ENCODE measurements around the gene DEGS2.

The DEGS2 gene

DNA sequence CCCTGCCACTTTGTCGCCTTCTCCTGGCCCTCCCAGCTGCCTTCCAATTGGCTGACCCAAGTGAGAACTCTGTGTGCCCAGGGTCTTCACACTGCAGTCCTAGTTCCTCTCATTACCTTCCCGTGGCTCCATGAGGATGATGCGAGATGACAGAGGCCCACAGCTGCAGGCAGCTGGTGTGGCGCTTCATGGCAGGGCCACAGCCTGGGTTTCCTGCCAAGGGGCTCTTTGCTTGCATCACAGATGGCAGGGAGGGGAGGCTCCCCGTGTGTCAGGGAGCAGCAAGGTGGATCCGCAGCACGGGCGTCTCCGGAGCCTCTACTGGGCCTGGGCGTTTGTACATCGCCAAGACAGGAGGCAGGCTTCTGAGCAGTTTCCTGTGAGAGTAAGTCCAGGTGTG lies 28.9 kb downstream of the DEGS2 start:
- no peak for DNase-seq

DNA sequence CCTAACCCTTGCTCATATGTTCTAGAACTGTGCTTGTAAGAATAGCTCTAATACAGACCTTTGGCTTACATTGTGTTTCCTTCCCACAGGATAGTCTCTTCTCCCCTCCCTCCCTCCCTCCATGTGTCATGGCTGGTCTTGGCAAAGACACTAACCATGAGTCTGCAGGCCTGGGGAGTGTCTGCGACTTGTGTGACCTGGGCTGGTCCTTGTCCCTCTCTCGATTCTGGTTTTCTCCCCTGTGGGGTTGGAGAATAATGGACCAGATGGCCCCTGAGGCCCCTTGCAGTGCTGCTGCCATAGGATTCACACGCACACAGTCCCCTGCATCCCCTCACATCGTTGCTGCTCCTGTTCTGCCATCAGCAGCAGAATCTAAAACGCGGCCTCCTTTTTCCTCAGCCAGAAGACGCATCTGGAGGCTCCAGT lies 30.3 kb downstream of the DEGS2 start:
- no peak for DNase-seq

DNA sequence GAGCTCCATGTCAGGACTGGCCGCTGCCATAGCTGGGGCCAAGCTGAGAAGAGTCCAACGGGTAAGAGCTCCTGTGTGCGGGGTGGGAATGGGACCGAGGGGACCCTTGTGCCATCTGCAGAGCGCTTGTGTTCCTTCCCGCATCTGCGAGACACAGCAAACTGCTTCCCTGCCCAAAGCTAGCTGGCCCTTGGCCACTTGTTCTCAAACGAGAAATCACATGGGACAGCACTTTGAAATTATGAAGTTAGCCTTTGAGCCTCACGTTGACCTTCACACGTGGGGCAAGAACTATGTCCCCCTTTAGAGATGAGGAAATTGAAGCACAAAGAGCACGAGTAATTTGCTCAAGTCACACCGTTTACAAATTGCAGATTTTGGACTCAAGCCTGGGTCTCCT lies 30.8 kb downstream of the DEGS2 start:
- no peak for DNase-seq

DNA sequence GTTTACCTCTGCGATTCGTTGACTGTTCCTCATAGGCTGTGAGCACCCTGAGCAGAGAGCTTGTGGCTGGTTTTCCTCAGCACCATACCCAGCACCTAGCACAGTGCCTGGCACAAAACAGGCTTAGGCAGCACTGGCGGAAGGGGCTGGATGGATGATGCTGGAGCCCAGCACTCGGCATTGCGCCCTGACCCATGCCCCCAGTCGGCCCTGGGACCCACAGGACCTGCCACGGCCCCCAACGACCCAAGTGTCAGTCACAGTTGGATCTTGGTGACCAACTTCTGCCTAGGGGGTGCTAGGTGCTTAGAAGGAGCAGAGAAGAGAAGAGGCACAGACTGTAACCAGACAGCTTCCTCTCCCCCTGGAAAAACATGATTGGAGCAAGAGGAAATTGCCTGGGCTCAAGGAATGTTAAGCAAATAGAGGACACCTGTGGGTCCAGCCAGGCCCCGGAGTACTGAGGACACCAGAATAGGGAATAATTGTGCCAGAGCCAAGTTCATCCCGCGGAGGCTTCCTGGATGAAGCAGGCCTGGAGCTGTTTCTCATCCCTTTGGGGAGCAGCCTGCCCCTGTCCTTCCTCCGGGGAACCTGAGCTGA lies 31.5 kb downstream of the DEGS2 start:
- DNase-seq: no peak

DNA sequence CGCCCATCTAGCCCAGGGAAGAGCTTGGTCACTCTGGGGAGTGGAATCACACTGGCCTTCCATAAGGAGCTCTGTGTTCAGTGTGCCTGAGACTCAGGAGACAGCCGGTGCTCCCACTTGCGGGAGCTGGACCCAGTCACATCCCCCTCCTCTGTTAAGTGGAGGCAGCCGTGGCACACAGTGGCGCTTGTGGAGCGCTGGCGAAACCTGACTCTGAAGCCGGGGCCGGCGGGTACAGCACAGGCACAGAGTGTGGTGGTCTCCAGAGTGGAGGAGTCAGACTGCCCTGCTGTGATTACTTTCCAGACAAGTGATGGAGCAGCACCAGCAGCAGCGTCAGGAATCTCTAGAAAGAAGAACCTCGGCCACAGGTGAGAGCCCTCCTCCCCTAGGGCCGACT lies 33.0 kb downstream of the DEGS2 start:
- DNase-seq: no peak

DNA sequence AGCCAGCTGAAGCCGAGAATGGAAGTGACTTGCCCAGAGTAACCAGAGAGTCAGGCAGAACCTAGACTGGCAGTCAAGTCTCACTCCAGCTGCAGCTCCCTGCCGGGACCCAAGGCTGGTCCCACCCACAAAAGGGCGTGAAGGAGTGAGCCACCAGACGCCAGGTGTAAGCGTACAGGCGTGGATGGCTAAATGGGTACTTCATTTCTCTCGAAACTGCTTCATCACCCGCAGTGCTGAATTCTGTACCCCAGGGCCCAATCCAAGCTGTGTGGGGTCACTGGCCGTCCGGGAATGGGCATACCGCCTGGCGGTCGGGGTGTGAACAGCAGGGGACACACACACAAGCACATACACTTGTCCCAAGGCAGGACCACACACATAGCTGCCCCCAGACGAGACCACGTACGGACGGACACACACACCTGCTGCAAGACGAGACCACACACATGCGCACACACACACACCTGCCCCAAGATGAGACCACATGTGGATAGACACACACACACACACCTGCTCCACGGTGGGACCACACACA lies 34.8 kb downstream of the DEGS2 start:
- DNase-seq: no peak

DNA sequence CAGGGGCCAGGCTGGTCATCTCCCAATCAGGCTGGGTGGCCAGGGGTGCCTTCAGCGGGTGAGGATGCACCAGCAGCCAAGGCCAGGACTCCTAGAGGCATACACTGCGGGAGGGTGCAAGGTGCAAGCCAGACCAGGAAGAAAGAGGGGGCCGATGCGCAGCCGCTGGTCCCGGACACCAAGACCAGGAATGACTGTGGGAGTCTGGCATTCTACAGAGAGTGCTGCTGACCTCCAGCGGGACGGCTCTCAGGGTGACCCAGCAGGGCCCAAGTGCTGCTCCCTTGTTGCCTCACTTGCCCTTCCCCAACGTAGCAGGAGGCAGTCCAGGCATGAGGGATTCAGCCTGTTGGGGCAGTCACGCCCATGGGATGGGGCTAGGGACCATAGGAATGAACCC lies 35.8 kb downstream of the DEGS2 start:
- DNase-seq: no peak

DNA sequence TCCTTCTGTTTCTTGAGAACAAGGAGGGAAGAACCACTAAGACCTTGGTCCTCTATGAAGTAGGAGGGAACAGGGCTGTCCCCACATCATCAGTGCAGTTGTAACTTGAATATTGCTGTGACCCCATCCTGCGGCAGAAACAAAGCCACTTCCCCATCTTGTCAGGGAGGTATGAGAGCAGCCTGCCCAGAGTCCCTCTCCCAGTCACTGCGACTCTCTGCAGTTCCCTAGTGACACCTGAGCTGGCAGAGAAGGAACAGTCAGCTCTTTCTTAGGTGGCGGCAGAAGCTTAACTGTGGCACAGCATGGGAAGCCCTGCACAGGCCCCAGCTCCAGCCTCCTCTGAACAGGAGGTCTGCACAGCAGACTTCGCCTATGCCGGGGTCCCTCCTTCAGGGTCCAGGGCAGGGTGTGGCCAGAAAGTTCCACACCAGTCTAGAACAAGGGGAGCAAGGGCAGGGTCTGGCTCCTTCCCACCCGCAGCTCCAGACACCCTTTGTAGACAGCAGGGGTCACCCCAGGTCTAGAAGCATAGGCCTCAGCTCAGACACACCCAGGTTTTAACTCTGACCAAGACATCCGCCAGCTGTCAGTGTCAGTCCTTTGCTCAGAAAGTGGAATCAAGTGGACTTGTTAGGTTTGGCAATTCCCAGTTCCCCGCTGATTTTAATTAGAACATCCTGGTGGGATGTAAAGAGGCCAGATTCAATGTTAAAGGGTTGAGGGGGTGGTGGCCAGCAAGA lies 36.8 kb downstream of the DEGS2 start:
- no peak for DNase-seq

DNA sequence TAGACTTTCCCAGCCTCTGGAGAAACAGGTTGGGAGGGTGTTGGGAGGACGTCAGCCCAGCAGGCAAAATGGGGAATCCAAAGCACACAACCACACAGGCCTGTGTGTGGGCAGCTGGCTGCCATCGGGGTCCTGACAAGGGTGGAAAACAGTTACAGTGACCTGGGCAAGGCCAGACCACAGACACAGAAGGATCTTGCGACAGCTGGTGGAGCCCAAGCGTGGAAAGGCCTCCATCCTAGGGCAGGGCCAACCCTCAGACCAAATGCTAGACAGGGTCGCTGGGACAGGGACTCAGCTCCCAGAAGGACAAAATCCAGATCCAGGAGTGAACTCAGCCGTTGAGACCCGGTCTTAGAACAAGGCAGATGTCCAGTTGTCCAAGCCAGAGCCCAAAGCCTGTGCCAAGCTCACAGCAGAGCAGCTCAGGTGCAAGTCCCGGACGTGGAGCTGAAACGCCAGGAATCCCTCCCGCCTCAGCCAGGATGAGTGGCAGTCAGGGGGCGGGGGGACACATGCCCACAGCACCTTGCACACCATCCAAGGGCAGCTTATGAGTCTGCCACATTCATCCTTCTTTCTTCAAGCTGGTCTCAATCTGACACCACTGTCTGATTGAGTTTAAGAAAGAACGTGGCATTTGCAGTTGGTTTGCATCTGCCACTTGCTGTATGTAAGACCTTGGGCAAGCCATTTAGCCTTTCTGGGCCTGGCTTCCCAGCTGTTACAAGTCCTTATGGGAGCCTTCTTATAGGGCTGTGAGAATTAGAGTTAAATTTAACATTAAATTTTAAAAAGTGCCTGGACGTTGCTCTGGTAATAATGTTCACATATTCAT lies 37.6 kb downstream of the DEGS2 start:
- DNase-seq: no peak

DNA sequence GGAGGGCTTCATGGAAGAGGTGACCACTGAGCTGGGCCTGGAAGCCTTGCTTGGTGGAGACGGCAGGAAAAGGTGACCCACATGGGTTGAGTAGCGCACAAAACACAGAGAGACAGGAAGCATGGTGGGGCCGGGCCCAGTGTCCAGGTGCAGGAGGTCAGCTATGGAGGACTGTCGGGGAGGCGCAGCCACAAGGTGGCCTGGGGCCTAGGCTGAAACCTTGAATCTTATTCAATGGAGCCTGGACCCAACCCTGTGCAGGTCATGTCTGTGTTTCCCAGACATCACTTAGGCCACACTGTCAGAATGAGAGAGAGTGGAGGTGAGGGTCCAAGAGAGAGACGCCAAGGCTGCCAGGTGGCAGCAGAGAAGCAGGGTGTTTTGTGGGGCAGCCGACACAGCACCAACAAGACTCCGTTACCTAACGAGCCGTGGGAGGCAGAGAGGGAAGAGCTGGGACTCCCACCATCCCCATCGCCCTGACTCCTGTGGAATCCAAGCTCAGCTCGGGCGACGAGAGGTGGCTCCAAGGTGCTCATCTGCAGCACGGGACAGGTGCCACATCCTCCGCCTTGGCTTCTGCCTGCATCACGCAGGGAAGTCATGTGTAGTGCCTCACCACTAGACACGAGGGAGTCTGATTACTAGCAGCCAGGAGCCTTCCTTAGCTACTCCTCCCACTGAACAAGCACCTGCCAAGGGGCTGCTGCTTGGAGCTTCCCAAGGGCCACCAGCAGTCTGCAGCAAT lies 38.7 kb downstream of the DEGS2 start:
- DNase-seq: no peak

DNA sequence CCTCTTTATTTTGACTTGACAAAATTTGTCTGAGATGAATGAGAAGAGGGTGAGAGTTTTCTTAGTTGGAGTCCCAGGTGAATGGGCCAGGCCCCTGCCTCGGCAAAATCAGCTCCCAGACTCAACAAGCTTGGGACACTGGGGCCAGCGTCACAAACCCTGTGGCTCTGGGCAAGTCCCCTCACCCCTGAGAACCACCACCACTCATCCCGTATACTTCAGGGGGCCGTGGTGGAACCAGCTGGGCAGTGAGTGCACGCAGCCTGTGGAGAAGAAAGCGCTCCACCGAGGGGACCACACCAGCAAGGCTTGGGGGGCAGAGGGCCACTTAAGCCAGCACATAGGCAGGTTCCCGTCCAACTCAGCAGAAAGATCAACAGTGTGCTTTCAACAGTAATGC lies 40.2 kb downstream of the DEGS2 start:
- DNase-seq: no peak

DNA sequence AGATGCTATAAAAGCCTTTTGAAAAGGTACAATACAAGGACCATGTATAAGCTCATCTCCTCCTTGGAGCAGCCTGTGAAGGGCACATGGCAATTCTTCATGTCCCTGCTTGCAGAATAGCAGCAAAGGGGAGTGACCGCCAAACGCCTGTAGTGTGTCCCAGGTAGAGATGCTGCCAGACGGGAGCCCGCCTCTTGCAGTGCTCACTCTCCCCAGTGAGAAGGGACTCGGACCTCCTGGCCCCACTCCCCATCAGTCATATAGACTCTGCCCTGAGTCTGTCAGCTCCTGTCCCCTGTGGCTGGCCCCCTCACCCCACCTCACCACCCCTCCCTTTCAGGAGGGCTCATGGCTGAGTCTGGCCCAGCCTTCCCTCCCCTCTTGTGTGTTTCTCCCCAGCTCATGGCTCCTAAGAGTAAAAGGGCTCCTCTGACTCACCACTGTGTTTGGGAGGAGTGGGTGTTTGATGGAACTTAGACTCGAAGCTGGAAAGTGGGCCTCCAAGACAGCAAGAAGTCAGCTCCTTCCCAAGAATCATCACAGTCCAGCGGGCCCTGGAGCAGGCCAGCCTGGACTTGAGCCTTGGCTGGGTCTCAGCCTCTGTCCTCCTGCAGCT lies 40.9 kb downstream of the DEGS2 start:
- DNase-seq: no peak

DNA sequence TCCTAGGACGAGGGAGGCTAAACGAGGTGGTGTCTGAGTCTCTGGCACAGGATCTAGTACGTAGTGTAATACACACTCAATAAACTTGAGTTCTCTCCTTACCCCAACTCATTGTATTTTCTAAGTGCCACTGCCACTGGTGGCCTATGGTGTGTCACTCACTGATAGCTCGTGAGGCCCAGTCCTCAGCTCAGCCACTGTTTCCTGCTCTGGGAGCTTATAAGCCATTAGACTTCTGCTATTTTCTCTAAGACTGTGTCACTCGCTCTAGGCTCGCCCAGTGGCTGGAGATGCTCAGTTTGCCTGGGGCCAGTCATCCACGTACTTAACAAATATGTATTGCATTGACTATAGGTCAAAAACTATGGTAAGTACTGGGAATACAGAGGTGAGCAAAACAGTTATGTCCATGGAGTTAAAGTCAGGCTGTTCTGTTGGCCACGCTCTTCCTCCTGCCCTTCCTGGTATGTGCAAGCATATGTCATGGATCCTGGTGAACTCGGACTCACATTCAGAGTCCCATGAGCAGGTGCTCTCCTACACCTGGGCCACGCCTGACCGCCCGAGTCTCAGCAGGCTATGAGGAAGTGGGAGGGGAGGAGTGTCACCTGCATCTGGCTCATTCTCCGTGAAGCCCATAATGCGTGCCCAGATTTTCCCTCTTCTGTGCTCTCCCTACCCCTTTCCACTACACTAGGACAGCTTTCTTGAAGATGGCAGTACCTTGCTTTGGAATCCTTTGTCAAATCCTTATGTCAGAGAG lies 41.6 kb downstream of the DEGS2 start:
- DNase-seq: no peak

DNA sequence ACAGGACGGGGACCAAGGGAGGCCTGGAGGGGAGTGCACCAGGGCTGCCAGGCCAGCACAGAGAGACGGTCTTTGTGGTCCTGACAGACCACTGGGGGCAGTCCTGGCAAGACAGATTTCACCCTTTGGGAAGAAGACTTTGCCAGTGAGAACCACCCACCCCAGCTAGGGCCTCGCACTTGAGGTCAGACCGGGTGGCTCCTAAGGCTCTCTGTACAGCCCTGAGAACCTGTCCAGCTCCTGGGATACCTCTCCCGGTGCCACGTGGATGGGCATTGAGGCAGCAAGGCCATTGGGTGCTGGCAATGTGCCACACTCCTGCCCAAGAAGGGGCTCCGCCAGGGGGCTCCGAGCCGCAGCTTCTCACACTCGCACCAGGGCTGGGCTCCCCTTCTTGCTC lies 42.4 kb downstream of the DEGS2 start:
- DNase-seq: no peak

DNA sequence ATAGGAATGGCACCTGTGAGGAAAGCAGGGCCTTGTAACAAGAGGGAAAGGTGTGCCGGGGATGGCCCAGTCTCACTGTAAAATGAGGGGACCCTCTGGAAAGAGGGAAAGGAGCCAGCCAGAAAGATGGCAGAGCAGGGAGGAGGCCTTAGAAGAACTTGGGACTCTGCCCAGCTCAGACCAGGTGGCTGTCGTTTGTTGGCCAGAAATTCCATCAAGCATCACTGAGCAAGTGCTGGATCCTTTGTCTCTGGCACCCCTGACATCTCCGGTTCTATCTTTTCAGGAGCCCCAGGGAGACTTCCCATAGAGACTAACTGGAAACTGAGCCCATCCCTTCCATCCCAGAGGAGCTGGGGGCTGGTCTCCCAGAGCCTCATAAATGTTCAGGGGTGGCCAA lies 43.3 kb downstream of the DEGS2 start:
- no peak for DNase-seq

DNA sequence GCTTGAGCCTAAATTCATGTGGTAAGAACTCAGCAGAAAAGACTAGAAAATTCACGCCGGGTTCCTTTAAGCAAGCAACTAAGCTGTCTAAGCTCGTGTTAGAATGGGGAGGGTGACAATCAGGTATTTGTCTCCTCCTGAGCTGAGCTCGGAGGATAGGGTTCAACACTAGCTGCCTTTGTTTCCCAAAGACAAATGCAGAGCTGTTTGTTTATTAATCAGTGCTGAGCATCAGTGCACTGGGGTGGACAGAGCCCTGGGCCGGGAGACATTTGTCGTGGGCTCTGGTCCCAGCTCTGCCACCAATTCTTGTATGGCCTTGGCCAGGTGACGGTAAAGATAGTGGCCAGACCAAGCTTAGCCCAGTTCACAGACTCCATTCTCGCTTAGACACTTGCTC lies 43.7 kb downstream of the DEGS2 start:
- no peak for DNase-seq

DNA sequence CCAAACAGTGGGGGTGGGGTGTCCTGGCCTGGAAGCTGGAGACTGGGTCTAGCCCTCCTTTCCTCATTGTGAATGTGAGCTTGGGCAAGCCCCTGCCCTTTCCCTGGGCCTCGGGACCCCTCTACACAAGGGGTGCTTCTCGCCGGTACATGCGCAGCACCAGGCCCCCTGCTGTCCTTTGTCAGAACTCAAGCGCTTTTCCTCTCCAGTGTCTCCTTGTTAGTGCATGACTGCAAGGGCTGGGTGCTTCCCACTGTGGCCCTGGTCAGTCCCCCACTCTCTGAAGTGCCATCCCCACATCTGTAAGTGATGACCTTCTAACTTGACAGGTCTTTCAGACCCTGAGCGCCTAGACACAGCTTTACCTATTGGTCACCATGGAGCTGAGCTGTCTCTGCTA lies 44.2 kb downstream of the DEGS2 start:
- no peak for DNase-seq

DNA sequence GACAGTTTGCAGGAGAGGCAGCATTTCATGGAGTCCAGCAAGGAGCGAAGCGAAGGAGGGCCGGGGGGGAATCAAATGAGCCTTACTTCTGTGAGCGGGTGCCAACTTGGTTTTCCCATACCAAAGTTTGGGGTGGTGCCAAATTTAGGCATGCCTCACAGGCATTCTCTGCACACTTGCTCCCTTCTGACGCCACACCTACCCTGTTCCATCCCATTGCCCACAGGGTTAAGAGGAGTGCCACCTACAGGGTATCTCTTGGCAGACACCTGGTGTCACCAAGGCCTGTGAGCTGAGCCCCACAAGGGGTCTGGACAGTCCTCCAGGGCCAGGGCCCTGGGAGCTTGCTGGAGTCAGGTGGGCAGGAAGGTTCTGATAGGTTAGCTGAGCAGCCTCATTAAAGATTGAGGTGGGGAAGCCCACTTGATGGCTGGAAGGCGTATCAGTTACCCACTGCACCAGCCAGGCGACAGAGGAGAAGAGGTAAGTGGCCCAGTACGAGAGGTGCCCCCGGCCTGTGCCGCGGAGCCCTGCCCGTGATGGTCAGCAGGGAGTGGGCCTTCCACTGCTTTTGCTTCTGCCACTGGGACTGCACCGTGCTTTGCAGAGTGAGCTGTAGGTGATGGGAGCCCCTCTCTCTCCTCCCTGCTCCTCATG lies 45.2 kb downstream of the DEGS2 start:
- no peak for DNase-seq

DNA sequence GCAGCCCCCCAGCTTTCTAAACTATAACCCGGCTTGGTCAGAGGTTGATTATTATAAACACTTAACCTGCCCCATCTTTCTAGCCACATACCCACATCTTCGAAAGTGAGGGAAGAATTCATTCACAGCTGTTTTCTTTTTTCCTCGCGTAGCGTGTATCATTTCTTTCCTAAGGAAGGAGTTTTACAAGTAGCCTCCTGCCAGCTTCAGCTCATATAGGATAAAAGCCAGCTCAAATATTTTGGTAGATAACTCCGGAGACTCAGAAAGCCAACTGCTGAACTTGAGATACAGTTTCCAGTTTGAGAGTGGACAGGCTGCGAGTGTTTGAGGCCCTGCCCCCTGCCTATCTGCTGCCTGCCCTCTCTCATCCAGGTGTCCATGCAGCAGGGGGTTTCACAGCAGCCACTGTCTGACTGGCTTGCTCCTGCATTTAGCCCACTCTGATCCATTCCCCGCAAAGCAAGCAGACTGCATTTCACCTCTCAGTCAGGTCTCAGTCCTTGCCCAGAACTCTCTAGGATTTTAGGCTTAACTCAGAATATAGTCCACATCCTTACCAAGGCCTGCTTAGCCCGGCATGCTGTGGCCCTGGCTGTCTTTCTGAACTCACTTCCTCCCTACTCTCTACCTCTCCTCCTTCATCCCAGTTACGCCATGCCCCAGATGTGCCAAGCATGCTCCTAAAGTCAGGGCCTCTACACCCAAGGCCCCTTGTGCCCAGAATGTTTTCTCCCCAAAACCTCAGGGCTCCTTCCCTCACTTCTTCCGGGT lies 47.3 kb downstream of the DEGS2 start:
- DNase-seq: no peak

DNA sequence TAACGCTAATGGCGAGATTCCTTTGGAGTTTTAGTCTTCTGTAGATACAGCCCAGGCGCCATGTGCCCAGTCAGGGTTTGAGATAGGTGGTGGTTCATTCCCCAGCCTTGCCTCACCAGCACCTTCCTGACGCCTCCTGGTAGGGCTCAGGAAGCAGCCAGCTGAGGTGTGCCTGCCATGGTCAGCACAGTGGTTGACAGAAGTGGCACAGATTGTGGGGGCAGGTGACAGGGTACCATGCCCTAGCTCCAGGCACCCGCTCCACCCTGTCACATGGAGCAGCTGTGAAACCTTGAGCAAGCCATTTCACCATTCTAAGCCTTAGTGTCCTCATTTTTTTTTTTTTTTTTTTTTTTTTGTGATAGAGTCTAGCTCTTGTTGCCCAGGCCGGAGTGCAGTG lies 48.6 kb downstream of the DEGS2 start:
- DNase-seq: no peak

DNA sequence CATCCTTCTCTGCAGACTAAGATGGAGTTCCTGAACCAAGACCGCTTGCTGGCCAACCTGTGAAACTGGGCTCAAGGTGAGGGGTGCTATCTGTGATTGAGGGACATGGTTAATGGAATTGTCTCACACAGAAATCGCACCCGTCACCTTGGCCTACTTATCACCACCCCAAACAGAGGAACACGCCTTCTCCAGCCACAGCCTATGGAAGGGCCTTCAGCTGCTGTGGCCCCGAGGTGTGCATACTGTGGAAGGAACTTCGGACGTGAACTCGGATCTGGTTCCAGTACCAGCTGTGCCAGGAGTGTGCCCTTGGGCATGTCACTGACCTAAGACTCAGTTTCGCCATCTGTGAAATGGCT lies 49.9 kb downstream of the DEGS2 start:
- no peak for DNase-seq

Measured in NCI-H748 treated with DMSO at 0.1 percent for 48 hours (cell line).